Keratinocyte (primary cell): ENCODE measurements around the gene PTPRD. TPM values are rescaled to one million over a fixed set of nuclear protein-coding genes. Genes with fewer than 3 reads are reported as not detected.
A peak's percentile ranks its signal among the peaks of the same experiment; 100 is the strongest.

Experiments
- DNase-seq: peaks from one replicate; pipeline ENCODE4 v3.0.0-alpha.2; 2011; ENCODE audit warnings: low read depth, missing footprints, low spot score
- FAIRE-seq: peaks from 2 replicates; lab custom pipeline; 2011; peaks lifted over from hg19 to GRCh38; lab: Jason Lieb, UNC
- H2AFZ ChIP-seq: 2 replicates; pipeline ENCODE4 v1.6.0; 2012; ENCODE audit warnings: low read length, control low read depth, inconsistent platforms; ENCODE audit not compliant: control insufficient read depth
- H3K27ac ChIP-seq: 2 replicates; pipeline ENCODE4 v1.5.1; 2011; ENCODE audit warnings: low read length; ENCODE audit not compliant: control insufficient read depth, insufficient read depth
- H3K27me3 ChIP-seq: 3 replicates; pipeline ENCODE4 v1.6.0; 2011; ENCODE audit warnings: low read length; ENCODE audit not compliant: control insufficient read depth, insufficient read depth; ENCODE audit errors: extremely low read depth
- H3K36me3 ChIP-seq, 2 experiments: 2 replicates in 1 of 2; 3 replicates in 1 of 2; pipeline ENCODE4 v1.5.1; 2011; ENCODE audit warnings: low read length in 2 of 2, mild to moderate bottlenecking in 1 of 2; ENCODE audit not compliant: control insufficient read depth in 2 of 2, insufficient read depth in 2 of 2; ENCODE audit errors: extremely low read depth in 1 of 2
- H3K4me1 ChIP-seq: 3 replicates; pipeline ENCODE4 v1.5.1; 2011; ENCODE audit warnings: low read length; ENCODE audit not compliant: control insufficient read depth, insufficient read depth; ENCODE audit errors: extremely low read depth
- H3K4me2 ChIP-seq: 3 replicates; pipeline ENCODE4 v1.6.0; 2011; ENCODE audit warnings: low read depth, low read length; ENCODE audit not compliant: control insufficient read depth, insufficient read depth; ENCODE audit errors: extremely low read depth
- H3K4me3 ChIP-seq, 3 experiments: fragments of 200-600 bp in 1 of 3; sonication (generic) in 1 of 3; 2 replicates in 2 of 3; 3 replicates in 1 of 3; pipeline ENCODE4 v1.5.1; 2011 to 2016; ENCODE audit warnings: low read length in 3 of 3, mild to moderate bottlenecking in 3 of 3, control low read depth in 2 of 3, inconsistent platforms in 1 of 3, low read depth in 1 of 3, mixed read lengths in 1 of 3, mixed run types in 1 of 3, moderate library complexity in 1 of 3; ENCODE audit not compliant: control insufficient read depth in 2 of 3, insufficient read depth in 2 of 3; ENCODE audit errors: extremely low read depth in 1 of 3
- H3K79me2 ChIP-seq: 2 replicates; pipeline ENCODE4 v1.6.0; 2012; ENCODE audit warnings: low read length; ENCODE audit not compliant: control insufficient read depth, insufficient read depth
- H3K9ac ChIP-seq: 3 replicates; pipeline ENCODE4 v1.6.0; 2011; ENCODE audit warnings: low read length; ENCODE audit not compliant: control insufficient read depth, insufficient read depth; ENCODE audit errors: extremely low read depth
- H3K9me1 ChIP-seq: 3 replicates; pipeline ENCODE4 v1.6.0; 2011; ENCODE audit warnings: low read length; ENCODE audit not compliant: control insufficient read depth, insufficient read depth; ENCODE audit errors: extremely low read depth
- H3K9me3 ChIP-seq: 2 replicates; pipeline ENCODE4 v1.5.1; 2012; ENCODE audit warnings: low read depth, low read length; ENCODE audit not compliant: control insufficient read depth
- H4K20me1 ChIP-seq: 3 replicates; pipeline ENCODE4 v1.6.0; 2011; ENCODE audit warnings: low read length; ENCODE audit not compliant: control insufficient read depth, insufficient read depth; ENCODE audit errors: extremely low read depth
- CTCF ChIP-seq, 3 experiments: IDR thresholded peaks in 1 of 3; conservative IDR thresholded peaks in 1 of 3; optimal IDR thresholded peaks in 1 of 3; 2 replicates in 2 of 3; 3 replicates in 1 of 3; pipeline versions ENCODE3 to v1.5.1; 2011; ENCODE audit warnings: low read length in 3 of 3, mild to moderate bottlenecking in 3 of 3, moderate library complexity in 2 of 3, control low read depth in 1 of 3, inconsistent platforms in 1 of 3; ENCODE audit not compliant: insufficient read depth in 2 of 3; ENCODE audit errors: extremely low read depth in 1 of 3
- EZH2 ChIP-seq: IDR thresholded peaks from one replicate; pipeline ENCODE4 v1.6.1; 2012; ENCODE audit warnings: inconsistent platforms, mild to moderate bottlenecking, low read length, moderate library complexity
- dilution Hi-C: fragments of 300-500 bp; cut with MboI; formaldehyde crosslinking; loops from one replicate; pipeline ENCODE4 v1.7.0; 2020; ENCODE audit warnings: low sequenced_read_pairs; ENCODE audit not compliant: extremely low pct_ligation_motif_present
- polyA plus RNA-seq, 5 experiments: library from polyadenylated mRNA; depleted of rRNA in 3 of 5; stranded (reverse) in 3 of 5; stranded (forward) in 1 of 5; unstranded in 1 of 5; fragments of >200 nt; gene quantifications; 1 replicate in 1 of 5; 2 replicates in 3 of 5; 3 replicates in 1 of 5; pipeline versions ENCODE4 v1.2.1 to v1.2.3, GENCODE V29; 2011 to 2012; ENCODE audit warnings: missing spikeins in 2 of 5, low read depth in 1 of 5, low replicate concordance in 1 of 5

Gene PTPRD
- polyA plus RNA-seq, 1 donor (not counting 4 experiments of a cell fraction or from before 2014, with no cell fraction given) = 0.10 TPM

GRCh38 chr9:10236161-10236560, 376.6 kb downstream of the PTPRD start:
- H3K27ac ChIP-seq = no peak overlapping the region
- no peaks in the 10 kb centered on the region for H3K9me3 ChIP-seq
- no peak for DNase-seq
- TF ChIP-seq EZH2 = no peak
- FAIRE-seq = no peak
- no peaks in the 10 kb centered on the region for H3K9me1 ChIP-seq
- H4K20me1 ChIP-seq = no peaks in the 10 kb centered on the region
- dilution Hi-C loops = no loop called here
- H3K4me3 ChIP-seq = no peak overlapping the region
- no peaks in the 10 kb centered on the region for H3K4me1 ChIP-seq
- no peak overlapping the region for H2AFZ ChIP-seq
- no peaks in the 10 kb centered on the region for H3K36me3 ChIP-seq
- H3K79me2 ChIP-seq = no peaks in the 10 kb centered on the region
- H3K4me2 ChIP-seq = no peak overlapping the region
- H3K9ac ChIP-seq = no peak overlapping the region
- no peaks in the 10 kb centered on the region for H3K27me3 ChIP-seq

- no peaks in the 10 kb centered on the region for H4K20me1 ChIP-seq
- H3K4me3 ChIP-seq = no peak overlapping the region
- no peaks in the 10 kb centered on the region for H3K27me3 ChIP-seq
- no peak overlapping the region for H3K4me2 ChIP-seq
- H2AFZ ChIP-seq = no peak overlapping the region
- no peak for FAIRE-seq
- H3K79me2 ChIP-seq = no peaks in the 10 kb centered on the region
- no peaks in the 10 kb centered on the region for H3K36me3 ChIP-seq
- no peaks in the 10 kb centered on the region for H3K4me1 ChIP-seq
- no peak for DNase-seq
- no peaks in the 10 kb centered on the region for H3K9me3 ChIP-seq
- no peaks in the 10 kb centered on the region for H3K9me1 ChIP-seq
- H3K9ac ChIP-seq = no peak overlapping the region
- dilution Hi-C loops = no loop called here
- TF ChIP-seq CTCF (optimal IDR thresholded peaks at IDR 0.05 in 1 of 3, IDR thresholded peaks at IDR 0.05 in 1 of 3, conservative IDR thresholded peaks at IDR 0.05 in 1 of 3; ENCODE audit: extremely low read depth in 1 of 3, insufficient read depth in 2 of 3, low read length in 3 of 3) (no peak), EZH2 (no peak)
- no peak overlapping the region for H3K27ac ChIP-seq
Observed at GRCh38 chr9:10235376-10235775, 377.4 kb downstream of the PTPRD start.

GRCh38 chr9:10232352-10232930, 380.4 kb downstream of the PTPRD start:
- Histone ChIP-seq H3K27ac (no peak overlapping the region), H3K36me3 (no peaks in the 10 kb centered on the region), H2AFZ (no peak overlapping the region), H3K27me3 (no peaks in the 10 kb centered on the region), H3K79me2 (no peaks in the 10 kb centered on the region), H3K4me2 (no peak overlapping the region), H3K4me1 (no peaks in the 10 kb centered on the region), H4K20me1 (no peaks in the 10 kb centered on the region), H3K9me1 (no peaks in the 10 kb centered on the region), H3K9ac (no peak overlapping the region), H3K4me3 (no peak overlapping the region), H3K9me3 (no peaks in the 10 kb centered on the region)
- TF ChIP-seq CTCF (optimal IDR thresholded peaks at IDR 0.05 in 1 of 3, IDR thresholded peaks at IDR 0.05 in 1 of 3, conservative IDR thresholded peaks at IDR 0.05 in 1 of 3; ENCODE audit: extremely low read depth in 1 of 3, insufficient read depth in 2 of 3, low read length in 3 of 3) = peak in 1 of 3 experiments; percentile 49
- no peak for TF ChIP-seq EZH2
- FAIRE-seq (no peak), DNase-seq (no peak)
- dilution Hi-C loops = no loop called here
